SK-N-SH treated with all-trans-retinoic acid at 6 μM for 48 hours (cell line): ENCODE measurements around the gene NMT2.

ENCODE experiments used
- CSDC2 ChIP-seq: fragments of 250-450 bp; sonication (Bioruptor Pico); IDR thresholded peaks from 2 replicates; pipeline ENCODE4 v1.5.0; 2020; ENCODE audit warnings: mild to moderate bottlenecking, moderate library complexity
- ESRRG ChIP-seq: fragments of 250-450 bp; sonication (Bioruptor Pico); IDR thresholded peaks from 2 replicates; pipeline ENCODE4 v1.6.1; 2021; ENCODE audit warnings: mild to moderate bottlenecking
- OSR1 ChIP-seq: fragments of 250-450 bp; sonication (Bioruptor Pico); IDR thresholded peaks from 2 replicates; pipeline ENCODE4 v1.8.0; 2022; ENCODE audit warnings: moderate library complexity, mild to moderate bottlenecking, inconsistent platforms
- POU6F1 ChIP-seq: fragments of 250-450 bp; sonication (Bioruptor Pico); IDR thresholded peaks from 2 replicates; pipeline ENCODE4 v1.8.0; 2021; ENCODE audit warnings: low read depth, mild to moderate bottlenecking, moderate library complexity, borderline replicate concordance
- PPARA ChIP-seq: fragments of 250-450 bp; sonication (Bioruptor Pico); IDR thresholded peaks from 2 replicates; pipeline ENCODE4 v1.5.0; 2020; ENCODE audit warnings: mild to moderate bottlenecking, borderline replicate concordance
- RARB ChIP-seq: fragments of 250-450 bp; sonication (Bioruptor Pico); IDR thresholded peaks from 2 replicates; pipeline ENCODE4 v1.8.0; 2021; ENCODE audit warnings: mild to moderate bottlenecking, moderate library complexity
- SNAI2 ChIP-seq: fragments of 250-450 bp; sonication (Bioruptor Pico); IDR thresholded peaks from 2 replicates; pipeline ENCODE4 v1.5.0; 2020; ENCODE audit warnings: mild to moderate bottlenecking, moderate library complexity
- TSHZ2 ChIP-seq: fragments of 250-450 bp; sonication (Bioruptor Pico); IDR thresholded peaks from 2 replicates; pipeline ENCODE4 v1.5.0; 2020; ENCODE audit warnings: mild to moderate bottlenecking, moderate library complexity
- ZNF70 ChIP-seq: fragments of 450-650 bp; formaldehyde crosslinking; IDR thresholded peaks from 2 replicates; pipeline ENCODE4 v1.5.0; 2020; ENCODE audit warnings: mild to moderate bottlenecking, moderate library complexity

GRCh38 chr10:15137636-15138035 lies 30.9 kb downstream of the NMT2 start:
- TF ChIP-seq CSDC2 (CRISPR knock-in tag) = no peak
- TF ChIP-seq POU6F1 (CRISPR knock-in tag) = no peak
- TF ChIP-seq RARB (CRISPR knock-in tag) = no peak
- TF ChIP-seq TSHZ2 (CRISPR knock-in tag) = no peak
- no peak for TF ChIP-seq ZNF70 (CRISPR knock-in tag)
- no peak for TF ChIP-seq OSR1
- TF ChIP-seq PPARA = no peak
- TF ChIP-seq ESRRG = no peak
- no peak for TF ChIP-seq SNAI2 (CRISPR knock-in tag)
